Measurements from ENCODE around the gene MAPK8IP2.
A peak's percentile ranks its signal among the peaks of the same experiment; 100 is the strongest.

Gene MAPK8IP2

DNA sequence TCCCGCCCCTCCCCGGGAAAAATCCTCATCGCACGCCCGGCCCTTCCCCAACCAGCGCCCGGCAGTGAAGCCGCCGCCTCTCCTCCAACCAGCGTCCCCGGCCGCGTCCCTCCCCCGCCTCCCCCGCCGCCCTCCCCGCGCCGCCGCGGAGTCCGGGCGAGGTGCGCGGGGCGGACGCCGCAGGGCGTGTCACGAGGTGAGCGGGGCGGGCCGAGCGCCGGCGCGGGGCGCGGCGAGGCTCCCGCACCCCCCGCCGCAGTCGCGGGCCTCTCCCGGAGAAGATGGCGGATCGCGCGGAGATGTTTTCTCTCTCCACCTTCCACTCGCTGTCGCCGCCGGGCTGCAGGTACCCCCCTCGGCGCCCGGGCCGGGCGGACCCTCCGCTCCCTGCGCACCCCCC, at the start of gene MAPK8IP2:
TSS of gene MAPK8IP2 (plus strand) at position 256 of the 400 bp plus-strand sequence. CDS start at position 282, 26 bp downstream.
- no peak for DNase-seq

DNA sequence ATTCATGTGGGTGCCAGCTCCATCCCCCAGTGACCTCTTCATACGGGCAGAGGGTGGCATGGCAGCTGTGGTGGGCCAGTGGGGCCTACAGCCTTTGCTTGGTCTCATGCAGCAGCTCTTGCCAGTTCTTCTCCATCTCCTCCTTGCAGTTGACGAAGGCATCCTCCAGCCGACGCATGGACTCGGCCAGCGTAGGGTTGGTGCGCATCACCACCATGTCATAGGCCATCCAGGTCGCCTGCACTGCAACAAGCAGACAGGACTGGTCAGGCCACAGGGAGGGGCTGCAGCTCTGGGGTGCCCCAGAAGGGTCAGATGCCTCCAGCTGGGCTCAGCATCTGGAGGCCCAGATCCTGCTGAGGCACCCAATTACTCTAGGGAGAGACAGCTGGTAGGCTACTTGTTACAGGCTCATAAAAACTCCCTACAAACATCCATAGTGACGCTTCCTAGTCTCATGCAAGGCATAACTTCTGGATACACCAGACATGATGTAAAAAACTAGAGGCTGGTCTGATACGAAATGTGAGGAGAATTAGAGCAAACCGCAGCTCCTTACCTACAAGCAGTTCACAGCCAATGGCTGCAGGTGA, 49.3 kb upstream of the MAPK8IP2 start:
- DNase-seq: no peak

DNA sequence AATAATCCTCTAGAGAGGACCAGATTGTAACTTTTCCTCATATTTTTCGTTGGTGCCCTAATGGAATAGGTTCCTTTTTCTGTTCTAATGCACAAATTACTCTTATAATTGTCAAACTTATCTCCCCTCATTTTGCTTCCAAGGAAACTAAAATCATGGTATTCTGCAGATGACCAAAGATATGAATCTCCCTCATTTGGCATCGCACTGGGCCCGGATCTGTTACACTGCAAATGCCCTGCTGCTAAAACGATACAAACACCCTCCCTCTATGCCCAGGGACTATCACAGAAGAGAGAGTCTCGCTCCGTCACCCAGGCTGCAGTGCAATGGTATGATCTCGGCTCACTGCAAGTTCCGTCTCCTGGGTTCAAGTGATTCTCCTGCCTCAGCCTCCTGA, 47.3 kb upstream of the MAPK8IP2 start:
- DNase-seq: no peak

DNA sequence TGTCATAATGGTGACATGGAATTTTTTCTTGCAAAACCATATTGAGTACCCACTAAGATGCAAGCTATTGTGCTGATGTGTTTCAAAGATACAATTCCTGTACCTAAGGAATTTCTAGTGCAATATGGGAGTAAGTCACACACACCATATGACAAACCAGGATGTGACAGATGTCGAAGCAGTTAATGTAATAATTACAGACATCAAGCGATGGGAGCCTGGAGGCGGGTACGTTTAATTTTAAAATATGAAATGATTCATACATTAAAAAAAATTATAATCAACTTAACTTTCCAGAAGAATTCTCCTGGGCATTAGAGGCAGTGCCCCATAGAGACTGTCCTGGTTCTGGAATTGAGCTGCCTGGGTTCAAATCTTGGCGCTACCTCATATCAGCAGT, 43.9 kb upstream of the MAPK8IP2 start:
- DNase-seq: no peak

DNA sequence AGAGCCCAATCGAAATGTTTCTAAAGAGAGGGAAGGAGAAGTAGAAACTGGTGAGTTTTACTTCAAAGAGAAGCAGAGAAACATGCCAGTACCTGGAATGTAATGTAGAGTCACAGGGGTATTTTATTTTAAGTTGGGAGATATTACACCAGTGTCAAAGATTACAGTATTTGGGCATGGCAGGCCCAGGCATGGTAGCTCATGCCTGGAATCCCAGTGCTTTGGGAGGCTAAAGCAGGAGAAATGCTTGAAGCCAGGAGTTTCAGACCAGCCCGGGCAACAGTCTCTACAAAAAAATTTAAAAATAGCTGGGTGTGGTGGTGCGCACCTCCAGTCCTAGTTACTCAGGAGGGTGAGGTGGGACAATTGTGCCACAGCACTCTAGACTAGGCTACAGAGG, 40.6 kb upstream of the MAPK8IP2 start:
- no peak for DNase-seq

DNA sequence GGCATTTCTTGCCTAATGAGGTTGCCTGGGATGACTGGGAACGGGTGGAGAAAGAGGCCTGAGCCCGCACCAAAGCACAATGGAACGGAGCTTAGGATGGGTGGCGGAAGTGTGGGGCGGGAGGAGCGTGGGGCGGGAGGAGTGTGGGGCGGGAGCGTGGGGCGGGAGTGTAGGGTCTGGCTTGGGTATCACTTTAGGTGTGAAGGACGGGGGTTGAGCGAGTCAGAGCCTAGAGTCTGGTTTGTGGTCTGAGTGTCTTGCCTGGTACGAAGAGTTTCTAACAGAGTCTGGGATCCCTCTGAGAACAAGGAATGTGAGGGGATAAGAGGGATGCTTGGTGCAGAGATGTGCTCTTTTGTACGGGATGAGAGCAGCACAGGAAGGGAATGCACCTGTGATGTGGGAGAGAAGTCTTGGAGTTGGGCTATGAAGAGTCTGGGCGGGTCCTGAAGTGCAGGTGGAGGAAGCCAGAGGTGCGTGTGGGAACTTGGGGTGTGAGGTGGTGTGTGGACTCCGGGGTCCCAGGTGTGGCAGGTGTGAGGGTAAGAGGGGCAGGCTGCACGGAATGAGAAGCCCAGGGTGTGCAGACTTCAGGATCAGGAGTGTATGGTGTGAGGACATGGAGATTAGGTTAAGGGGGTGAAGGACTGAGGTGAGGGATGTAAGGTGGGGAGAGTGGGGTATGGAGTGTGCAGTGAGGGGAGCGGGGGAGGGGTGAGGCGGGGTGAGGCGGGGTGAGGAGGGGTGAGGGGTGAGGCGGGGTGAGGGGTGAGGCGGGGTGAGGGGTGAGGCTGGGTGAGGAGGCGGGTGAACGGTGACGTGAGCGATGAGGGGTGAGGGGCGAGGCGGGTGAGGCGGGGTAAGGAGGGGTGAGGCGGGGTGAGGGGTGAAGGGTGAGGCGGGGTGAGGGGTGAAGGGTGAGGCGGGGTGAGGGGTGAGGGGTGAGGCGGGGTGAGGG, 38.9 kb upstream of the MAPK8IP2 start:
- no peak for DNase-seq

DNA sequence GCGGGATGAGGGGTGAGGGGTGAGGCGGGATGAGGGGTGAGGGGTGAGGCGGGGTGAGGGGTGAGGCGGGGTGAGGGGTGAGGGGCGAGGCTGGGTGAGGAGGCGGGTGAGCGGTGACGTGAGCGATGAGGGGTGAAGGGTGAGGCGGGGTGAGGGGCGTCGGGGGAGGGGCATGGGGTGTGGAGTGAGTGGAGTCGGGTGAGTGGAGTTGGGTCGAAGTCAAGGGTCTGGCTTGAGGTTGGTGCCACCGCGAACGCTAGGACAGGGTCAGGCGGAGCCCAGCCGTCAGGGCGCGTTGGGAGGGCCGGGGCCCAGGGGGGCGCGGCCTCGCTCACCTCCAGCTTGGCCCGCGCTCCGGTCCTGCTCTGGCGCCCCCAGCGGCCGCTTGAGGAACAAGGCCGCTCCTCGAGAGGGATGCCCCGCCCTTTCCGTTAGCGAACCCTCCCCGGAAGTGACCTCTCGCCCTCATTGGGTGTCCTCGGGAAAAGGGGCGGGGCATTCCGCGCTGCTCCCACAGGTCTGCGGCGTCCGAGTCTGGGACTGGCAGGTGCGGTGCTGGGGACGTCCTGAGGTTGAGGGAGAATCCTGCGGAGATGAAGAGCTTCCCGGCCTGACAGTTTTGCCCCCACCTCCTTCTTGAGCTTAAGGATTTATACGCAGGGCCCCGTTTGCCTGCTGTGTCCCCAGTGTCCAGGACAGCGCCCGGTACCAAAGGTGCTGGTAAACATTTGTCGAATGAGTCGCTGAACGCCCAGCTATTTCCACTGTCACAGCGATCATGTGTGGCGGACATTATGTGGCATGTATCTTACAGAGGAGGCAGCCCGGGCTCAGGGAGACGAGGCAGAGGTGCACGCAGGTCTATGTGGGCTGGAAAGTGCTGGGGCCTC, 37.8 kb upstream of the MAPK8IP2 start, which contains the start of gene SYCE3:
TSS of gene SYCE3 (minus strand) at position 397 of the 890 bp plus-strand sequence. CDS start 6,514 bp downstream, outside the sequence.
- peak; percentile 96 for DNase-seq

DNA sequence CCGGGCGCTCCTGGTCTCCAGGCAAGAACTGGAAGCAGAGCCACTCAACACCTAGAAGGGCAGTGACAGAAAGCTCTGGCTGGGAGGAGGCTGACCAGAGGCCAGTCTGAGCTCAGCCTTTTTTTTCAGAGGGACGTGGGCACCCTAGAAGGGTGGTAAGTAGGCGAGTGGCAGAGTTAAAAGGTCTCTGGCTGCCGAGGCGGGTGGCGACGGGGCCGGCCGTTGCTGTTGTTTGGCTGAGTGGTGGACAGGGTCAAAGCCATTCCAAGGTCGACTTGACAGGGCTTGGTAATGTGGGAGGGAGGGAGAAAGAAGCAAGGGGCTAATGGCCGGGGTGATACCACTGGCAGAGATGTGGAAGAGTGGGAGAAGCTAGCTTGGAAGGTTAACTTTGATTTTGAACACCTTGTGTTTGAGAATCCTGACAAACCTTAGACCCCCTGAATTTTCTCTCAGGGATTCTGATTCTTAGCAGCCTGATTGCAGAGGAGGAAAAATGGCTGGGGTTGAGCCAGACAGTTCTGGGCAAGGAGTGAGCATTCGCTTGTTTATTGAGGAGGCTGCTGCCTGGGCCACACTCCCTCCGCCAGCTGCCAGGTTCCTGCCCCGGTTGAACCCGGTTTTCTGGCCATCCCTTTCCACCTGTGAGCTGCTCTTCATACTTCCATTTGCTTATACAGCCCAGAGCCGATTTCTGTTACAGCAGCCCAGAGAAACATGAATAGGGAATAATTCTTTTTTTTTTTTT, 37.0 kb upstream of the MAPK8IP2 start:
- no peak for DNase-seq

DNA sequence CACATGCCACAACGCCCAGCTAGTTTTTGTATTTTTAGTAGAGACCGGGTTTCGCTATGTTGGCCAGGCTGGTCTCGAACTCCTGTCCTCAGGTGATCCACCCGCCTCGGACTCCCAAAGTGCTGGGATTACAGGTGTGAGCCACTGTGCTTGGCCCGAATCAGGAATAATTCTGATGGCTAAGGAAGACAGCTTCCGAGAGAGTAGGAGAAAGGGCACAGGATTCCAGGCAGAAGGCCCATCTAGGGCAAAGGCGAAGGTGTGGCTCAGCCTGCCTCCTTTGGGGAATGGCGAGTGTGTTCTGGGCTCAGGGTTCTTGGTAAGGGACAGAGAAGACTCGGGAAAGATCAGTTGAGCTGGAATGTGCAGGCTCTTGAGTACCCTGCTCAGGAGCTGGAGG, 36.3 kb upstream of the MAPK8IP2 start:
- DNase-seq: no peak

DNA sequence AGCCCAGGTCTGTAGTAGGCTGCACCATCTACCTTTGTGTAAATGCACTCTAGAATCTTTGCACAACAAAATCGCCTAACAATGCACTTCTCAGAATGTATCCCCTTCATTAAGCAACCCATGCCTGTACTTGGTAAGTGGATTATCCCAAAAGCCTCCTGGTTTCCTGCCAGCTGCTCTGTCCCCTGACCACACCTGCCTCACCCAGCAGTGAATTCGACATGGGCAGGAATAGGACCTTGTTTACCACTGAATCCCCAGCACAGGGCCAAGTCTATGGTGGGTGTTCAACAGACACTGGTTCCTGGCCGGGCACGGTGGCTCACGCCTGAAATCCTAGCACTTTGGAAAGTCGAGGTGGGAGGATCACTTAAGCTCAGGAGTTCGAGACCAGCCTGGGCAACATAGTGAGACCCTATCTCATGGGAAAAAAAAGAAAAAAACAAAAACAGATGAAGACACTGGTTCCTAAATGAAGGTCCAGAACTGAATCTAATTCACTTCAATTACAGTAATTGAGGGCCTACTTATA, 32.8 kb upstream of the MAPK8IP2 start:
- no peak for DNase-seq

DNA sequence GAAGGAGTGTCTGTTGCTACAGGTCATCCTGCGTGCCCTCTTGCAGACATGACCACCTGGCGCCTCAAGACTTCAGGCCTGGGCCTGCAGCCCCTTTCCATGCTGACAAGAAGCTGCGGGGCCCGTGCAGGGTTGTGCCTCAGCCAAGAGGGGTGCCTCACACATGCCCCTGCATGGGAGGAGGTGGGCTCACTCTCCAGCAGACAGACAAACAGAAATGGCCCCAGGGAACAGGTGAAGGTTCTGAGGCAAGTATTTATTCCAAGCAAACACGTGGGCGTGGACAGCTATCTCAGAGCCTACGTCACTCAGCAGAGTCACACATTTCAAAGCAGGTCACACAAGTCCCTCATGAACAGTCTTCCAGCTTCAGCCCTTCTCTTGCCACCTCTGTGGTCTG, 32.0 kb upstream of the MAPK8IP2 start:
- no peak for DNase-seq

DNA sequence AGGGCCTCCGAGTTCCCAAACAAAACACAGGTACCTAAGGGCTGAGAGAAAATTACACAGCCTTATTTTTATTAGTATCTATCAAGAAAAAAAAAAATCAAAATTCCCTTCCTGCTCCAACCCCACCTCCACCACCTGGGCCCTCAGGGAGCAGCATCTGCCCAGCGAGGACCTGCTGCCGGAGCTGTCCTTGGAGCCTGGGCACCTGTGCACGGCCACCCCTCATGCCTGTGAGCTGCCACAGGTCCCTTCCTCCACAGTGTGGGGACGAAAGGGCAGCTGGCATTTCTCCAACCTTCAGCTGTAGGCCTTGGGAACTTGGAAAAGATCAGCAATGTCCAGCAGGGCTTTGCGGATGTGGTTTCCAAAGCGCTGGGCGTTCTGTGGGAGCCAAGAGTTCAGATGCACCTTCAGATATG, 31.5 kb upstream of the MAPK8IP2 start:
- DNase-seq: no peak

DNA sequence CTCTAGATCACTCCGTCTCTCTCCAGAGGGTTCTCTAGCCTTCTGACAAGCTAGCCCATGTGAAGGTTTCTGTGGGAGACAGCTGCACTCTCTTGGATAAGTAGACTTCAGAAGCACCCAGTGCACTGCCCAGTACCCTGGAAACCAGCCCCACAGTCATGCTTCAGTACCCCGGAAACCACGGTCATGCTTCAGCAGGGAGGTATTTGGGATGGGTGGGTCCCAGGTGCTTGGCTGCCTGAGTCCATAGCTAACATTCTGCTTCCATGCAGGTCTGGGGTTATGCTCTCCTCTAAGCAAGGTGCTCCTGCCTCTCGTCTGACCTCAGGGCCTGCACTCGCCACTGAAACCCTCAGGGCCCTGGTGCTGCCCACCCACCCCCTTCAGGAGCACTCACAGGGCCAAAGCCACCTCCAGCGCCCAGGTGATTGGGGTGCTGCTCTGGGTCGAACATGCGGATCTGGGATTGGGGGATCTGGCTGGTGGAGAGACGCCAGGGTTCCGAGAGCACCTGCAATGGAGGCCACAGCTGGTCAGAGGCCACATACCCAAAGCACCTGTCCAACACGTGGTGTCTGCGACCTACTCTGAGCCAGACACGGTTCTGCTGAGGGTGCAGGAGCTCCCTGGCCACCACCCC, 30.6 kb upstream of the MAPK8IP2 start:
- no peak for DNase-seq

DNA sequence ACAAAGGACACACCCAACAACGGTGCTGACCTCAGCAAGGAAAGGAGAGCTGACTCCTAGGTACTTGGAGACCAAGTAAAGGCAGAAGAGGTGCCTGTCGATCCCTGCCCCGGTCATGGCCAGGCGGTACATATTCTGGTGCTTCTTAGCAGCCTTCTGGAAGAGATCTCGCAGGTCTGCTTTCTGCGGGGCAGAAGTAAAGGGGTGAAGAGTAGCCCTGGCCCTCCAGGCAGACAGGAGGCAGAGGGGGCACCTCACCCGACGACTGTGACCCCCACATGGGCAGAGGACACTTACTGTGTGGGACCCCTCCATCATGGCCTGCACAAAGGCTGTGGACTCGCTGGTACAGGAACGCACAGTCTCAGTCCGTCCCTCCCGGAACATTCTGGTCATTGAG, 29.7 kb upstream of the MAPK8IP2 start:
- DNase-seq: no peak

DNA sequence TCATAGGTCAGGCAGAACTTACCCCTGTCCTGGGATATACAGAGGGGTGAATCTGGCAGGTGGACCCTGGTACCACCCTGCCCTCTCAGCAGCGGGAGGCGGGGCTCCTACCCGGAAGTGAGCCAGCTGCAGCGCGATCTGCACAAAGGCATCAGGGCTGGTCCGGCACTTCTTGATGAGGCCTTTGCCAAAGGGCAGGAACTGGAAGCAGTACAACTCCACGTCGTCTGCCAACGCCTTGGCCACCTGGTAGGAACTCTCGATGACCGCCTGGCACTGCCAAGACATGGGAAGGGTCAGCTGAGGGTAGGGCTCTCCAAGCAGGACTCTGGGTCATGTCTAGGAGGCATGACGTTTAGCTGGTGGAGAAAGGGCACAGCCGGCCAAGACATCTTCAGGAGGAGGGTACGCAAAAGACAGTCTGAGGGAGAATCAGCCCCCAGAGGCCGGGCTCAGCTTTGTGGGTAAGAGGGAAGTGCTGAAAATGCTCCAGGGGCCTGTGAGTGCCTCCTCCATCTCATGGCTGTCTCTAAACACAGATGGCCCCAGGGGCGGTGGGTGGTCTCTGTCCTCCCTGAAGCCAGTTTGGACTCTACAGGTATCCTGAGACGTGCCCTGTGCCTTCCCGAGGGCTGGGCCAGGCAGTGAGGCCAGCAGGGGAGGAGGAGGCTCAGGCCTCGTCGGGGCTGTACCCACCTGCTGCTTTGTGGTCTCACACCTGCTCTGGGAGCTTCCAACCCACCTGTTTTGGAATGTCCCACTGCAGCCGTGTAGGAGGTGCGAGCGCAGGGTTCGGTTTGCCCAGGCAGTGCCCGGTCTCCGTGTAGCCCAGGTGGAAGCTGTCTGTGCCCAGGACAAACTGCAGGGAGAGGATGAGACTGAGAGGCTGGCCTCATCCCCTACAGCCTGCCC, 29.1 kb upstream of the MAPK8IP2 start:
- DNase-seq: no peak

DNA sequence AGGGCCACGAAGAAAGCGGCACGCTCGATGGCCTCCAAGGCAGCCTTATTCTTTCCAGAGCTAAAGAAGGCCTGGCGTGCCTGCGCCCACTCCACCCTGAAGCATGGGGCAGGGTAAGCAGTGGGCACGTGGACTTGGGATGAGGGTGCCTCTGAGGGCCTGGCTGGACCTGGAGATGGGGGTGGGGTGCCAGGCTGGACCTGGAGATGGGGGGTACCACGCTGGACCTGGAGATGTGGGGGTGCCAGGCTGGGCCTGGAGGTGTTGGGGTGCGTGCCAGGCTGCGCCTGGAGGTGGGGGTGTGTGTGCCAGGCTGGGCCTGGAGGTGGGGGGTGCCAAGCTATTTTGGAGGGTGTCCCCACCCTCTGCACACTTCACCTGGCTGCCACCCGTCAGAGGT, 27.6 kb upstream of the MAPK8IP2 start:
- DNase-seq: no peak

DNA sequence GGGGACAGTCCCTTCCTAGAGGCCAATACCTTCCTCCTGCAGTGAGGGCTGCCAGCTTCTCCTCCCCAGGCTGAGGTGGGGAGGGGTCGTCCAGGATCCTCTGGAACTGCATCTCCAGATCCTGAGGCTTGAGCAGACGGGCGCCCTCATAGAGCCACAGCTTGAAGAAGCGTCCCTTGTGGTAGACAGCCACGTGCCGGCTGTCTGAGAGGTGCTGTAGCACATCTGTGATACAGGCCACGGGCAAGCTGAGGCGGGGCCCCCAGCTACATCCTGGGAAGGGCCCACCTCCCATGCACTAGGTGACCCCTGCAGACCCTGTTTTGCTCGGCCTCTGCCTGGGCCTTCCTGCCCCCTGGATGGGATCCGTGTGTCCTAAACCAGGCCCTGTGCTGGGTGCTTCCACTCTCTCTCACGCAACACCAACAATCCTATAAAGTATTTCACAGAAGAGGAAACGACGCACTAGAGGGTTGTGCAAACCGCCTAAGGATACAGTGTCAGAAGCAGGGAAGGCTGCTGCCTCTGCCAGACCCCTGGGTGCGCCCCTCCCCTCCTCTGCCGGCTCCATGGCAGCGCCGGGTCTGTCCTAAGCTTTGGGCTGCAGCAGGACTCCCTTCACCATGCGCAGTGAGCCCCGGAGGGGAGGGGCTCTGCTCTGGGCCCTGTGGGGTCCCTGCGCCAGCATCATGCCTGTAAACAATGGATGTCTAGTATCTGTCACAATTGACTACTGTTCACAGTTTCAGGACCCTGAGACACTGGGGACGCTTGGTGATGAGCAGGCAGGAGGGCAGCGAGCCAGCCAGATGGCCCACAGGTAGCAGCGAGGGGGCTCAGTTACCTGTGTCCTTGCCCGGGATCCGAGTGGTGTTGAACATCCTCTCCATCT, 26.9 kb upstream of the MAPK8IP2 start:
- DNase-seq: no peak

DNA sequence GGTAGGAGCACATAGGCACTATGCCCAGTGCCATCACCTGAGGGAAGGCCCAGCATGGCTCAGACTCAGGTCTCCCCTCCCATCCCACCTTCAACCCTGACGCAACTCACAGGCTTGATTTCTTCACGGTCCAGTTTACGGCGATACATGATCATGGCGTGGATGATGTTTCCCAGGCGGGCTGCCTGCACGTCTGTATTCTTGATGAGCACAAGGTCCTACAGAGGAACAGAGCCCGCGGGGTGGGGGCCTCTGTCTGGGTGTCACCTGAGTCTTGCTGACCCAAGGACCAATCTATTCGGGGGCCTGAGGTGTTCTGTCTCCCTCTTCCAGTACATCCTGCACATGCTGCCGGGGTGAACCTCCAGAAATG, 26.2 kb upstream of the MAPK8IP2 start:
- DNase-seq: no peak

DNA sequence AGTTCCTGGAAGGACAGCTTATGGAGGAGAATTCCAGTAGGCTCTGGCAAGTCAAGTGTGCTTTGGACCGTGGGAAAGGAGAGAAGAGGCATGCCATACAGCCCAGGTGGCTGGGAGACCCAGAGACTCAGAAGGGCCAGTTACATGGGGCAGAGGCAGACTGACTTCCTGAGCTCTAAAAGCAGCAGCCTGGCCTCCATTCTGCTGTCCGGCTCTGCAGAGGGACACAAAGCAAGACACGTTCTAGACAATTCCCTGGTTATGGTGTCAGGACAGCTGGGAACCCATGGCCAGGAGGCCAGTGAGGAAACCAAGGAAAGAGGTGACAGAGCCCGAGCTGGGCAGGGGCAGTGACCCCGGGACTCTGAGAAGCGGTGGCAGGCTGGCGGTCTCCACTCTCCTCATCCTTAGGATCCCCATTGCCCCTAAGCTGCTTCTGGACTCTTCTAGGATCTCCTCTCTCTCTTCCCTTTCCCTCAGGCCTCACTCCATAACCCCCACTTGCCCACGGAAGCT, 25.1 kb upstream of the MAPK8IP2 start:
- no peak for DNase-seq
